HEK293 (cell line): ENCODE data around the gene KRTAP2-3.

Experiments used
- OVOL3 ChIP-seq: fragments of 450-650 bp; formaldehyde crosslinking; IDR thresholded peaks from 2 replicates; pipeline ENCODE4 v1.5.1; 2016; ENCODE audit warnings: missing biosample characterization, missing genetic modification characterization
- SALL2 ChIP-seq: fragments of 450-650 bp; formaldehyde crosslinking; IDR thresholded peaks from 2 replicates; pipeline ENCODE4 v1.5.0; 2017; ENCODE audit warnings: missing biosample characterization, mild to moderate bottlenecking, missing genetic modification characterization, borderline replicate concordance
- YY1 ChIP-seq: fragments of 450-650 bp; formaldehyde crosslinking; IDR thresholded peaks from 2 replicates; pipeline ENCODE4 v1.5.1; 2018; ENCODE audit warnings: missing biosample characterization, missing genetic modification characterization
- ZNF112 ChIP-seq: fragments of 450-650 bp; formaldehyde crosslinking; IDR thresholded peaks from 2 replicates; pipeline ENCODE4 v1.5.0; 2017; ENCODE audit warnings: missing biosample characterization, missing genetic modification characterization
- ZNF324 ChIP-seq: fragments of 450-650 bp; formaldehyde crosslinking; IDR thresholded peaks from 2 replicates; pipeline ENCODE4 v1.5.1; 2016; ENCODE audit warnings: missing biosample characterization, missing genetic modification characterization
- ZNF473 ChIP-seq: fragments of 450-650 bp; formaldehyde crosslinking; IDR thresholded peaks from 2 replicates; pipeline ENCODE4 v1.5.1; 2017; ENCODE audit warnings: missing biosample characterization, missing genetic modification characterization
- ZNF621 ChIP-seq: fragments of 450-650 bp; formaldehyde crosslinking; IDR thresholded peaks from 2 replicates; pipeline ENCODE4 v1.5.1; 2017; ENCODE audit warnings: missing biosample characterization, missing genetic modification characterization
- ZNF707 ChIP-seq: fragments of 450-650 bp; formaldehyde crosslinking; IDR thresholded peaks from 2 replicates; pipeline ENCODE4 v1.5.1; 2016; ENCODE audit warnings: missing biosample characterization, missing genetic modification characterization
- TF ChIP-seq, protein P1 (sequence below): fragments of 450-650 bp; formaldehyde crosslinking; IDR thresholded peaks from 2 replicates; pipeline ENCODE4 v1.5.1; 2016; ENCODE audit warnings: missing biosample characterization, missing genetic modification characterization
- TF ChIP-seq, protein P2 (sequence below): fragments of 450-650 bp; formaldehyde crosslinking; IDR thresholded peaks from 2 replicates; pipeline ENCODE4 v1.5.1; 2016; ENCODE audit warnings: missing biosample characterization, missing genetic modification characterization

DNA sequence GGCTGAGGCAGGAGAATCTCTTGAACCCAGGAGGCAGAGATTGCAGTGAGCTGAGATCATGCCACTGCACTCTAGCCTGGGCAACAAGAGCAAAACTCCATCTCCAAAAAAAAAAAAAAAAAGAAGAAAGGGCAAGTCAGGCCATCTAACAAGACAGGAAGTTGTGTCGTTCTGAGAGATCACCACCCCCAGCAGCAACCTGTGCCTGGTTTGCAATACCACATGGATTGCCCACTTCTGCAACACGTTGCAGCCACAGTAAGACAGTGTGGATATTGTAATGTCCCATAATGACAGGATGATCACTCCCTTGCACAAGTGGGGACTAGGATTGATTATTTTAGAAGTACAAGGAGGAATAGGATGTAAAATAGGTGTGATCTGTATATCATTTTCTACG lies 9.1 kb upstream of the KRTAP2-3 start:
- TF ChIP-seq, protein P1, sequence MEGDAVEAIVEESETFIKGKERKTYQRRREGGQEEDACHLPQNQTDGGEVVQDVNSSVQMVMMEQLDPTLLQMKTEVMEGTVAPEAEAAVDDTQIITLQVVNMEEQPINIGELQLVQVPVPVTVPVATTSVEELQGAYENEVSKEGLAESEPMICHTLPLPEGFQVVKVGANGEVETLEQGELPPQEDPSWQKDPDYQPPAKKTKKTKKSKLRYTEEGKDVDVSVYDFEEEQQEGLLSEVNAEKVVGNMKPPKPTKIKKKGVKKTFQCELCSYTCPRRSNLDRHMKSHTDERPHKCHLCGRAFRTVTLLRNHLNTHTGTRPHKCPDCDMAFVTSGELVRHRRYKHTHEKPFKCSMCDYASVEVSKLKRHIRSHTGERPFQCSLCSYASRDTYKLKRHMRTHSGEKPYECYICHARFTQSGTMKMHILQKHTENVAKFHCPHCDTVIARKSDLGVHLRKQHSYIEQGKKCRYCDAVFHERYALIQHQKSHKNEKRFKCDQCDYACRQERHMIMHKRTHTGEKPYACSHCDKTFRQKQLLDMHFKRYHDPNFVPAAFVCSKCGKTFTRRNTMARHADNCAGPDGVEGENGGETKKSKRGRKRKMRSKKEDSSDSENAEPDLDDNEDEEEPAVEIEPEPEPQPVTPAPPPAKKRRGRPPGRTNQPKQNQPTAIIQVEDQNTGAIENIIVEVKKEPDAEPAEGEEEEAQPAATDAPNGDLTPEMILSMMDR (tag by site-specific recombination), result no peak
- TF ChIP-seq OVOL3 (tag by site-specific recombination) (no peak), ZNF473 (tag by site-specific recombination) (no peak), SALL2 (no peak), ZNF621 (tag by site-specific recombination) (no peak), YY1 (tag by site-specific recombination) (no peak), ZNF324 (tag by site-specific recombination) (no peak), ZNF707 (tag by site-specific recombination) (no peak), ZNF112 (tag by site-specific recombination) (no peak)
- TF ChIP-seq, protein P2, sequence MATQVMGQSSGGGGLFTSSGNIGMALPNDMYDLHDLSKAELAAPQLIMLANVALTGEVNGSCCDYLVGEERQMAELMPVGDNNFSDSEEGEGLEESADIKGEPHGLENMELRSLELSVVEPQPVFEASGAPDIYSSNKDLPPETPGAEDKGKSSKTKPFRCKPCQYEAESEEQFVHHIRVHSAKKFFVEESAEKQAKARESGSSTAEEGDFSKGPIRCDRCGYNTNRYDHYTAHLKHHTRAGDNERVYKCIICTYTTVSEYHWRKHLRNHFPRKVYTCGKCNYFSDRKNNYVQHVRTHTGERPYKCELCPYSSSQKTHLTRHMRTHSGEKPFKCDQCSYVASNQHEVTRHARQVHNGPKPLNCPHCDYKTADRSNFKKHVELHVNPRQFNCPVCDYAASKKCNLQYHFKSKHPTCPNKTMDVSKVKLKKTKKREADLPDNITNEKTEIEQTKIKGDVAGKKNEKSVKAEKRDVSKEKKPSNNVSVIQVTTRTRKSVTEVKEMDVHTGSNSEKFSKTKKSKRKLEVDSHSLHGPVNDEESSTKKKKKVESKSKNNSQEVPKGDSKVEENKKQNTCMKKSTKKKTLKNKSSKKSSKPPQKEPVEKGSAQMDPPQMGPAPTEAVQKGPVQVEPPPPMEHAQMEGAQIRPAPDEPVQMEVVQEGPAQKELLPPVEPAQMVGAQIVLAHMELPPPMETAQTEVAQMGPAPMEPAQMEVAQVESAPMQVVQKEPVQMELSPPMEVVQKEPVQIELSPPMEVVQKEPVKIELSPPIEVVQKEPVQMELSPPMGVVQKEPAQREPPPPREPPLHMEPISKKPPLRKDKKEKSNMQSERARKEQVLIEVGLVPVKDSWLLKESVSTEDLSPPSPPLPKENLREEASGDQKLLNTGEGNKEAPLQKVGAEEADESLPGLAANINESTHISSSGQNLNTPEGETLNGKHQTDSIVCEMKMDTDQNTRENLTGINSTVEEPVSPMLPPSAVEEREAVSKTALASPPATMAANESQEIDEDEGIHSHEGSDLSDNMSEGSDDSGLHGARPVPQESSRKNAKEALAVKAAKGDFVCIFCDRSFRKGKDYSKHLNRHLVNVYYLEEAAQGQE (tag by site-specific recombination), result no peak
